ENCODE data around the gene VEZF1. TPM values are rescaled to one million over a fixed set of nuclear protein-coding genes. Genes with fewer than 3 reads are reported as not detected.

The VEZF1 gene
- total RNA-seq, 5 donors from 2014 or later (not counting 1 experiment from before 2014, with no cell fraction given), result 43.1 to 68.1 (median 63.8) TPM

DNA sequence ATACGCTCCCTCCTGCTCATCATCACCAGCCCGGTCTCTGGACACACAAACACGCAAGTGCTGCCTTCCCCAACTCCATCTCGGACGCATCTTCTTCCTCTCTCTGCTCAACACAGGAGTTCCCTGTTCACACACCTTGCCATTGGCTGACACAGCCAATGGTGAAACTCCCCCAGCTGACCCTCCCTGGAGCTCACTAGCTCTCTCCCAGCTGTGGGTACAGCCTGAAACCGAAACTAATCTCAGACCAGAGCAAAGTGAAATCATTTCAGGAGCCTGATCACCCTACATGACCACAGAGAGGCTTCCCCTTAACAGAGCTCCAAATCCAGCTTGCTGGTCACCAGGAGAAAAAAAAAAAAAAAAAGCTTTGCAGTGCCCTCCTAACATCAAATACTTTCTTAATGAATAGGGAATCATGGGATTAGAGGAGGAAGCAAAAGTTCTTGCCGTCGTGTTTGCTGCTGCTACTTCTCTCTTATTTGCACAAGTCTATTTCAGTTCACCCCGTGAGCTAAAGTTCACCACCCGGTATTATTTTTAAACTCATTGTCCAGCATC lies 41.2 kb downstream of the VEZF1 start:
- WGBS (ENCODE audit: insufficient coverage), result 33% methylated on average over 4 of the region's 10 CpGs
- Mint-ChIP-seq H3K27me3 (no peaks in the 10 kb centered on the region), H3K27ac (peak overlapping the region; percentile 56 to 76), H3K9me3 (no peaks in the 10 kb centered on the region), H3K4me1 (peaks cover 26 to 42% (median 39%) of the 10 kb centered on the region in 3 donors), H3K4me3 (peak overlapping the region; percentile 80 to 87 (median 82)), H3K36me3 (no peaks in the 10 kb centered on the region)
- no peak overlapping the region for H3K27ac ChIP-seq (ENCODE audit: low read length)
- peaks cover 2 to 17% of the 10 kb centered on the region in 2 experiments for H3K4me1 ChIP-seq (ENCODE audit: control insufficient read depth in 1 of 2, extremely low read depth in 1 of 2, insufficient read depth in 2 of 2, low read length in 2 of 2)
- ATAC-seq (replicated peaks in 1 of 4) (peak; percentile 57 to 90 (median 78)), DNase-seq (peak in 24 of 35 experiments; percentile 2 to 57 (median 16))
- ChIA-PET POLR2A (interaction anchor here (0.5 to 0.9 kb wide), 3 partner anchors 59 to 301 kb away, joined by 3 to 4 read pairs (median 3); no protein-coding TSS in a partner anchor), CTCF (interaction anchor here (0.6 to 1.2 kb wide), 9 partner anchors 9 to 874 kb away, joined by 3 to 12 read pairs (median 4); partner anchors contain the start of gene CUEDC1 (in 1 of the 2))
- H3K36me3 ChIP-seq (ENCODE audit: control insufficient read depth in 2 of 2, extremely low read depth in 1 of 2, insufficient read depth in 1 of 2, low read length in 1 of 2), result no peaks in the 10 kb centered on the region
- H3K9me3 ChIP-seq, result no peaks in the 10 kb centered on the region
- H3K4me3 ChIP-seq (ENCODE audit: control insufficient read depth in 1 of 2, extremely low read depth in 1 of 2, low read length in 1 of 2), result peak overlapping the region; percentile 0 to 48
- peaks cover 0 to 2% of the 10 kb centered on the region in 2 experiments for H3K27me3 ChIP-seq (replicated peaks in 1 of 2; ENCODE audit: control insufficient read depth in 2 of 2, extremely low read depth in 1 of 2, insufficient read depth in 2 of 2, low read length in 1 of 2)

- peak overlapping the region; percentile 56 to 76 for H3K27ac Mint-ChIP-seq
- Histone ChIP-seq H3K4me3 (ENCODE audit: control insufficient read depth in 1 of 2, extremely low read depth in 1 of 2, low read length in 1 of 2) (peak overlapping the region; percentile 0 to 48), H3K27ac (ENCODE audit: low read length) (no peak overlapping the region), H3K9me3 (no peaks in the 10 kb centered on the region), H3K27me3 (replicated peaks in 1 of 2; ENCODE audit: control insufficient read depth in 2 of 2, extremely low read depth in 1 of 2, insufficient read depth in 2 of 2, low read length in 1 of 2) (peaks cover 0 to 2% of the 10 kb centered on the region in 2 experiments), H3K36me3 (ENCODE audit: control insufficient read depth in 2 of 2, extremely low read depth in 1 of 2, insufficient read depth in 1 of 2, low read length in 1 of 2) (no peaks in the 10 kb centered on the region), H3K4me1 (ENCODE audit: control insufficient read depth in 1 of 2, extremely low read depth in 1 of 2, insufficient read depth in 2 of 2, low read length in 2 of 2) (peaks cover 2 to 17% of the 10 kb centered on the region in 2 experiments)
- H3K4me3 Mint-ChIP-seq, result peak overlapping the region; percentile 80 to 87 (median 82)
- H3K4me1 Mint-ChIP-seq, result peaks cover 26 to 41% (median 38%) of the 10 kb centered on the region in 3 donors
- 38% methylated on average over 1 of the region's 6 CpGs for WGBS (ENCODE audit: insufficient coverage)
- POLR2A ChIA-PET, result interaction anchor here (0.5 to 0.9 kb wide), 3 partner anchors 60 to 301 kb away, joined by 3 to 4 read pairs (median 3); no protein-coding TSS in a partner anchor
- ATAC-seq (replicated peaks in 1 of 4) (peak; percentile 62 to 74 (median 64)), DNase-seq (peak in 1 of 35 experiments; percentile 27)
- CTCF ChIA-PET, result interaction anchor here (0.6 to 1.2 kb wide), 5 partner anchors 14 to 769 kb away, joined by 3 to 7 read pairs (median 4); no protein-coding TSS in a partner anchor
- no peaks in the 10 kb centered on the region for H3K27me3 Mint-ChIP-seq
- no peaks in the 10 kb centered on the region for H3K36me3 Mint-ChIP-seq
- no peaks in the 10 kb centered on the region for H3K9me3 Mint-ChIP-seq
Observed at GRCh38 chr17:57945996-57946797, 41.9 kb downstream of the VEZF1 start.

DNA sequence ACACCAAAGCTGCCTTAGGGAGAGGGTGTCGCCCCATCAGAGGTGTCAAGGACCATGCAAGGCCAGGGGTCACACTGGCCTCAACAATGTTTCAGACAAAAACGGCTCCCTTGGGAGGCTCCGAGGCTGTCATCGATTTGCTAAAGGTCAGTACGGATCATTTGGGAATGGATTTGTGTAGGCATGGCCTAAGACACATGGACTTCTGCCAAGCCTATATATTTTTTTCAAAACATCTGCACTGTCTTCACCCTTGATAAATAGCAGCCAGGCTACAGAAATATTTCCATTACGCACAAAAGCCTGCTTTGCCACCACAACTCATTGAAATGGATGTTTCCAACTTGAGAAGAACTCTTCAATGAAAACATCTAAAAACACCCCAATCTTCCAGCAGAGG lies 43.1 kb downstream of the VEZF1 start:
- ATAC-seq (replicated peaks in 1 of 4) (no peak), DNase-seq (no peak)
- Mint-ChIP-seq H3K27me3 (peaks cover 4 to 6% of the 10 kb centered on the region in 2 donors), H3K36me3 (no peaks in the 10 kb centered on the region), H3K4me3 (no peak overlapping the region), H3K9me3 (no peaks in the 10 kb centered on the region), H3K27ac (no peak overlapping the region), H3K4me1 (peaks cover 30 to 39% (median 36%) of the 10 kb centered on the region in 3 donors)
- no peak overlapping the region for H3K27ac ChIP-seq (ENCODE audit: low read length)
- H3K4me3 ChIP-seq (ENCODE audit: control insufficient read depth in 1 of 2, extremely low read depth in 1 of 2, low read length in 1 of 2), result no peak overlapping the region
- no peaks in the 10 kb centered on the region for H3K9me3 ChIP-seq
- H3K36me3 ChIP-seq (ENCODE audit: control insufficient read depth in 2 of 2, extremely low read depth in 1 of 2, insufficient read depth in 1 of 2, low read length in 1 of 2), result no peaks in the 10 kb centered on the region
- ChIA-PET POLR2A (no interaction called here), CTCF (no interaction called here)
- WGBS (ENCODE audit: insufficient coverage), result no CpG with 5 or more reads among the region's 6 CpGs
- peaks cover 2 to 17% of the 10 kb centered on the region in 2 experiments for H3K4me1 ChIP-seq (ENCODE audit: control insufficient read depth in 1 of 2, extremely low read depth in 1 of 2, insufficient read depth in 2 of 2, low read length in 2 of 2)
- H3K27me3 ChIP-seq (replicated peaks in 1 of 2; ENCODE audit: control insufficient read depth in 2 of 2, extremely low read depth in 1 of 2, insufficient read depth in 2 of 2, low read length in 1 of 2), result peaks cover 0 to 2% of the 10 kb centered on the region in 2 experiments

GRCh38 chr17:57943645-57944044 lies 44.4 kb downstream of the VEZF1 start:
- peaks cover 4 to 11% of the 10 kb centered on the region in 2 donors for H3K27me3 Mint-ChIP-seq
- no peak for ATAC-seq (replicated peaks in 1 of 4)
- H3K9me3 ChIP-seq, result no peaks in the 10 kb centered on the region
- no peak for DNase-seq
- POLR2A ChIA-PET, result no interaction called here
- H3K27me3 ChIP-seq (replicated peaks in 1 of 2; ENCODE audit: control insufficient read depth in 2 of 2, extremely low read depth in 1 of 2, insufficient read depth in 2 of 2, low read length in 1 of 2), result peaks cover 0 to 13% of the 10 kb centered on the region in 2 experiments
- H3K36me3 ChIP-seq (ENCODE audit: control insufficient read depth in 2 of 2, extremely low read depth in 1 of 2, insufficient read depth in 1 of 2, low read length in 1 of 2), result no peaks in the 10 kb centered on the region
- peaks cover 29 to 33% (median 31%) of the 10 kb centered on the region in 3 donors for H3K4me1 Mint-ChIP-seq
- H3K4me3 ChIP-seq (ENCODE audit: control insufficient read depth in 1 of 2, extremely low read depth in 1 of 2, low read length in 1 of 2), result no peak overlapping the region
- CTCF ChIA-PET, result interaction anchor here in 1 of 2 donors (0.6 to 1.0 kb wide), 4 partner anchors 11 to 56 kb away, joined by 3 to 4 read pairs (median 3); partner anchors contain the start of gene CUEDC1
- H3K27ac ChIP-seq (ENCODE audit: low read length), result no peak overlapping the region
- no peaks in the 10 kb centered on the region for H3K36me3 Mint-ChIP-seq
- H3K27ac Mint-ChIP-seq, result no peak overlapping the region
- H3K4me3 Mint-ChIP-seq, result no peak overlapping the region
- H3K9me3 Mint-ChIP-seq, result no peaks in the 10 kb centered on the region
- 100% methylated on average over 1 of the region's 3 CpGs for WGBS (ENCODE audit: insufficient coverage)
- peaks cover 2 to 15% of the 10 kb centered on the region in 2 experiments for H3K4me1 ChIP-seq (ENCODE audit: control insufficient read depth in 1 of 2, extremely low read depth in 1 of 2, insufficient read depth in 2 of 2, low read length in 2 of 2)

DNA sequence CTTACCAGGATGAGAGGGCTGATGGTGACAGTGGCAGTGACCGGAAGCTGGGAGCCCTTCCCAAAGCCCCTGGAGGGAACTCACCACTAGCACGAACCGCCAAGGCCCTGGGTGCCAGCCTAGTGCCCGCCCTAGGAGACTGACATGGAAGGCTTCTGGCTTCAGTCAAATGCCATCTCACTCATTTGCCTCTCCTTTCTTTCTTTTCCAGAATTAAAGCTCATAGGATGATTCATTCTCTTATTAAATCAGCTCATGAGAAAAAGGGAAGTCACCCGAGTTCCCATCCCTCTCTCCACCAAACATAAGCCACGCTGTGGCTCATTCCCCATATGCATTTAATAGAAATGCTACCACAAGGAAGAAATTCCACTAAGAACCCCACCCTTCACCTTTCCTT lies 44.9 kb downstream of the VEZF1 start:
- ATAC-seq (replicated peaks in 1 of 4), result no peak
- Histone ChIP-seq H3K36me3 (ENCODE audit: control insufficient read depth in 2 of 2, extremely low read depth in 1 of 2, insufficient read depth in 1 of 2, low read length in 1 of 2) (no peaks in the 10 kb centered on the region), H3K27me3 (replicated peaks in 1 of 2; ENCODE audit: control insufficient read depth in 2 of 2, extremely low read depth in 1 of 2, insufficient read depth in 2 of 2, low read length in 1 of 2) (peaks cover 0 to 13% of the 10 kb centered on the region in 2 experiments), H3K4me3 (ENCODE audit: control insufficient read depth in 1 of 2, extremely low read depth in 1 of 2, low read length in 1 of 2) (no peak overlapping the region), H3K4me1 (ENCODE audit: control insufficient read depth in 1 of 2, extremely low read depth in 1 of 2, insufficient read depth in 2 of 2, low read length in 2 of 2) (peaks cover 2 to 15% of the 10 kb centered on the region in 2 experiments), H3K9me3 (no peaks in the 10 kb centered on the region), H3K27ac (ENCODE audit: low read length) (no peak overlapping the region)
- Mint-ChIP-seq H3K4me1 (peaks cover 24 to 28% (median 26%) of the 10 kb centered on the region in 3 donors), H3K4me3 (no peak overlapping the region), H3K9me3 (no peaks in the 10 kb centered on the region), H3K27ac (no peak overlapping the region), H3K27me3 (peaks cover 4 to 11% of the 10 kb centered on the region in 2 donors), H3K36me3 (no peaks in the 10 kb centered on the region)
- no peak for DNase-seq
- ChIA-PET CTCF (interaction anchor here in 1 of 2 donors (0.6 to 1.0 kb wide), 3 partner anchors 16 to 56 kb away, joined by 3 to 4 read pairs (median 3); no protein-coding TSS in a partner anchor), POLR2A (no interaction called here)
- WGBS (ENCODE audit: insufficient coverage), result 78% methylated on average over 5 of the region's 6 CpGs

All from T-cell (primary cell).